NCI-H446 treated with DMSO at 0.1 percent for 48 hours (cell line): ENCODE measurements around the gene PXDC1.

Experiments used
- DNase-seq: peaks from one replicate; lab custom pipeline; 2025; lab: John Stamatoyannopoulos, UW

Gene PXDC1

GRCh38 chr6:3746696-3747095 is 4.8 kb downstream of the PXDC1 start:
- DNase-seq, result no peak

GRCh38 chr6:3746119-3746691 is 5.3 kb downstream of the PXDC1 start:
- DNase-seq, result no peak

GRCh38 chr6:3745566-3746118 is 5.9 kb downstream of the PXDC1 start:
- DNase-seq, result no peak

DNA sequence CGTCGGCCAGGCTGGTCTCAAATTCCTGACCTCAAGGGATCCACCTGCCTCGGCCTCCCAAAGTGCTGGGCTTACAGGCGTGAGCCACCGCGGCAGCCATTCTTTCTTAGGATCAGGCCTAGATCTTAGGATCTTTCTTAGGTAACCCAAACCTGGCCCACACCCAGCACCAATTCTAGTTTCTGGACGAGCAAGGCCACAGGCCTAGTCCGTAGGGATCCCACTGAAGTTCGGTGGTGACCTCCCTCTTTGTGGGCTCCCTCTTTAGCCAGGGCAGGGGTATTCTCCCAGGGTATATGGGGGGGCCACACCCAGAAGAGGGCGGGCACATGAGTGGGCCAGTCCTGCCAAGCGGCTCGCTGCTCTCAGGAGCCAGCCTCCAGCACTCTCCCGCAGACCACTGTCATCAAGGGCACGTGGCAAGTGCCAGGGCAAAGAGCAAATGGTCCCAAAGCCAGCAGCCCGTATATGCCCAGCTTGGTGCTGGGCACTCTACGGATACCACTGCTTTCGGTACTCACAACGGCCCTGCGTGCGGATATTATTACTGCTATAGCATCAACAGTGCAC is 6.5 kb downstream of the PXDC1 start:
- DNase-seq, result no peak

- no peak for DNase-seq
Observed at GRCh38 chr6:3744211-3744900, 7.2 kb downstream of the PXDC1 start.

DNA sequence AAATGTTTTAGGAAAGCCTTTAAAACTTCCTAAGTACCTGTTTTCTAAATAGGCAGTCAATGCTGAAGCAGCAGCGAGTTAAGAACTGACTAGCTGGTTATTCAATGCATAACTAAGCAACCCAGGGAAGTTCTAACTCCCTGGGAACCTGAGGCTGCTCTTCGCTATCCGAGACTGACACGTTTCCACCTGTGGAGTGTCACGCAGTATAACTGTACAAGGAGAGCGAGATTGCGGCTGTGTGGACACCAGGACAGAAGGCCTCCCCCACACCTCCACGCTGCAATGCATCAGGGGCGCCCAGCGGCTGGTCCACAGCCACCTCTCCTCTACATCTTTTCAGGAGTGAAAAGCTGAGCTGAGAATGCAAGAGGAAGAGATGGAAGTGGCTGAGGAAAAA is 8.0 kb downstream of the PXDC1 start:
- no peak for DNase-seq

- DNase-seq, result no peak
Observed at GRCh38 chr6:3742426-3743344, 8.8 kb downstream of the PXDC1 start.

- no peak for DNase-seq
Observed at GRCh38 chr6:3742076-3742425, 9.5 kb downstream of the PXDC1 start.

DNA sequence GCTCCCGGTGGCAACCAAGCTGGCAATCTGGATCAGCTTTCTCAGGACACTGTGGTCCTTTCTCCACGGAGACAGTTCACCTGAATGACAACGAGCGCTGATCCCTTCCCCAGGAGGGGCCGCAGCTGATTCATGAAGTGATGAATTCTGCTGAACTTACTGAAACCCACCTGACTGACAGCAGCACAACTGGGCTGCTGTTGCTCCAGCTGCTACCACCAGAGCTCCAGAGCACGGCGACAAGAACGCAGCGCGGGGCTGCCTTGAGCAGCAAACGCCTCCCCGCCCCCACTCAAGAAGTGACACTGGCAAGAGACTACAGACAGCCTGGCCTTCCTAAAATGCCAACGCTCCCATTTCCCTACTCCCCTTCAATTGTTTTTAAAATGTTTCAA is 10.0 kb downstream of the PXDC1 start:
- no peak for DNase-seq

- no peak for DNase-seq
Observed at GRCh38 chr6:3740551-3741476, 10.7 kb downstream of the PXDC1 start.

- DNase-seq, result no peak
Observed at GRCh38 chr6:3739311-3739897, 12.1 kb downstream of the PXDC1 start.

- no peak for DNase-seq
Observed at GRCh38 chr6:3738381-3739131, 13.0 kb downstream of the PXDC1 start.

- no peak for DNase-seq
Observed at GRCh38 chr6:3737831-3738210, 13.7 kb downstream of the PXDC1 start.

DNA sequence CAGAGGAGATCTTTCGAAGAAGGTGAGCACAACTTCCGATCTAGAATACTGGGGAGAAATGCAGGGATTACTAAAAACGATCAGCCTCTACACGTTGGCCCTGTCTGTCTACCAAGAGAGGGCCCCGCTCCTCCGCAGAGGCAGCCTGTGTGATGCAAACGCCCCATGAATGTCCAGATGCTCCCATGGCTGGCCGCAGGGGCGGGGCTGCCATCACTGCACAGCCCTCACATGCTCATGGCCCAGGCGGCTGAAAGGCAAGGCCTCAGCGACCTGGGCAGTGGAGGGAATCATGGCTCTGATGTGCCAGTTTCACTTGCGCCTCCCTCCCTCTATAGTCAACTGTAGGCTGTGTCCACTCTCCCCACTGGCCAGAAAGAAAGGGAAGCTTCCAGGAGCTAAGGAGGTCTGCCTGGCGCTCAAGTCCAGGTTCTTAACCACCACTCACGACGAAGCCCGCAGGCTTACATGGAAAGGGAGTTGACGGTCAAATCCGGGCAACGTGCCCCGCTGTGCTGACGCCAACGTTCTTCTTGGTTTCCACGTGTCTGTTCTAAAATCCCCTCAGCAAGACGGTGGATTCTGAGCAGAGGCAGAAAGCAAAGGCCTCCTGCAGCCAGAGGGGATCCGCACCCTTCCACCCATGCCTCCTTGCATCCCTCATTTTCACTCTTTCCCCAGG is 14.2 kb downstream of the PXDC1 start:
- DNase-seq, result no peak

DNA sequence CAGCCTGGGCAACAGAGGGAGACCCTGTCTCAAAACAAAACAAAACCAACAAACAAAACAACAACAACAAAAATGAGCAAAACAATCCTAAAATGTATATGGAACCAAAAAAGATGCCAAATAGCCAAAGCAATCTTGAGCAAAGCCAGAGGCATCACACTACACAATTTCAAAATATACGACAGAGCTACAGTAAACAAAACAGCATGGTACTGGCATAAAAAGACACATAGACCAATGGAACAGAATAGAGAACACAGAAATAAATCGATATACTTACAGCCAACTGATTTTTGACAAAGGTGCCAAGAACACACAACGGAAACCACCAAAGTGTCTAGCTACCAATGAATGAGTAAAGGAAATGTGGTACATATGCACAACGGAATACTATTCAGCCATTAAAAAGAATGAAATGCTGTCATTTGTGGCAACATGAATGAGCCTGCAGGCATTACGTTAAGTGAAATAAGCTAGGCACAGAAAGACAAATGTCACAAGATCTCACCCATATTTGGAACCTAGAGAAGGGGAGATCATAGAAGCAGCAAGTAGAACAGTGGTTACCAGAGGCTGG is 16.4 kb downstream of the PXDC1 start:
- DNase-seq, result no peak

GRCh38 chr6:3734023-3734422 is 17.5 kb downstream of the PXDC1 start:
- no peak for DNase-seq

- DNase-seq, result no peak
Observed at GRCh38 chr6:3733321-3733925, 18.1 kb downstream of the PXDC1 start.

- DNase-seq, result peak; percentile 33
Observed at GRCh38 chr6:3732345-3733141, 19.0 kb downstream of the PXDC1 start.
